ENCODE results near the gene STRN4. TPM values are rescaled to one million over a fixed set of nuclear protein-coding genes. Genes with fewer than 3 reads are reported as not detected.
"Not testable (repeated sequence)": the region's sequence is repeated elsewhere in the genome, so short reads cannot be mapped to it uniquely, and the experiment has no call there.

The STRN4 gene
- polyA plus RNA-seq, 3 donors = 37.5 to 239 (median 48.0) TPM

GRCh38 chr19:46782355-46783019, 36.2 kb upstream of the STRN4 start:
- Mint-ChIP-seq H3K4me1 (peaks cover 51% of the 10 kb centered on the region), H3K9me3 (no peaks in the 10 kb centered on the region), H3K4me3 (no peak overlapping the region), H3K27me3 (ENCODE audit: low read depth in 3 of 3) (peaks cover 0 to 3% (median 0%) of the 10 kb centered on the region in 3 donors), H3K36me3 (peaks cover 43 to 64% of the 10 kb centered on the region in 2 donors), H3K27ac (peak overlapping the region in 4 of 7 donors; percentile 46 to 56 (median 50))
- no peaks in the 10 kb centered on the region for H3K9me3 ChIP-seq (replicated peaks in 1 of 2; ENCODE audit: control insufficient read depth in 1 of 2, insufficient read depth in 1 of 2, low read length in 2 of 2)
- no peak overlapping the region for H3K4me3 ChIP-seq (replicated peaks in 1 of 3; ENCODE audit: low read depth in 2 of 3, low read length in 3 of 3)
- peaks cover 68% of the 10 kb centered on the region for H4K20me1 ChIP-seq (ENCODE audit: insufficient read depth, low read length)
- intact Hi-C loops (cut with micrococcal nuclease) = no loop called here
- peaks cover 38 to 62% of the 10 kb centered on the region in 2 donors for H3K36me3 ChIP-seq (replicated peaks in 1 of 2; ENCODE audit: control insufficient read depth in 1 of 2, insufficient read depth in 2 of 2, low read length in 2 of 2)
- no peak overlapping the region for H2AFZ ChIP-seq (ENCODE audit: insufficient read depth, low read depth, low read length, poor library complexity, severe bottlenecking)
- no peak for DNase-seq
- H3K27ac ChIP-seq (ENCODE audit: low read depth in 1 of 2, low read length in 2 of 2) = peak overlapping the region in 1 of 2 donors; percentile 7
- H3K79me2 ChIP-seq (ENCODE audit: insufficient read depth, low read length) = peaks cover 61% of the 10 kb centered on the region
- no peak overlapping the region for H3K9ac ChIP-seq (ENCODE audit: insufficient read depth, low read length, poor library complexity, severe bottlenecking)
- peaks cover 40 to 54% of the 10 kb centered on the region in 2 donors for H3K4me1 ChIP-seq (ENCODE audit: control insufficient read depth in 1 of 2, insufficient read depth in 2 of 2, low read length in 2 of 2)
- no peaks in the 10 kb centered on the region for H3K27me3 ChIP-seq (ENCODE audit: control insufficient read depth in 2 of 2, insufficient read depth in 2 of 2, low read length in 2 of 2)
- no peak overlapping the region for H3K4me2 ChIP-seq (replicated peaks; ENCODE audit: extremely low read depth, low read length, poor library complexity, severe bottlenecking)
- TF ChIP-seq CTCF (IDR thresholded peaks at IDR 0.05) = no peak
- 97% methylated on average over 6 of the region's 7 CpGs for WGBS (ENCODE audit: insufficient coverage)

GRCh38 chr19:46777956-46778645, 31.9 kb upstream of the STRN4 start:
- 57% methylated on average over 1 of the region's 12 CpGs for WGBS (ENCODE audit: insufficient coverage)
- H3K36me3 Mint-ChIP-seq = peaks cover 59 to 81% of the 10 kb centered on the region in 2 donors
- H3K9me3 Mint-ChIP-seq; H3K27me3 ChIP-seq (ENCODE audit: control insufficient read depth in 2 of 2, insufficient read depth in 2 of 2, low read length in 2 of 2); H3K27me3 Mint-ChIP-seq (ENCODE audit: low read depth in 3 of 3); H3K9ac ChIP-seq (ENCODE audit: insufficient read depth, low read length, poor library complexity, severe bottlenecking); H2AFZ ChIP-seq (ENCODE audit: insufficient read depth, low read depth, low read length, poor library complexity, severe bottlenecking); H3K9me3 ChIP-seq (replicated peaks in 1 of 2; ENCODE audit: control insufficient read depth in 1 of 2, insufficient read depth in 1 of 2, low read length in 2 of 2): not testable (repeated sequence)
- peak in 2 of 3 donors; percentile 32 to 44 for DNase-seq
- Histone ChIP-seq H3K4me2 (replicated peaks; ENCODE audit: extremely low read depth, low read length, poor library complexity, severe bottlenecking) (peak overlapping the region; percentile 14), H3K4me3 (replicated peaks in 1 of 3; ENCODE audit: low read depth in 2 of 3, low read length in 3 of 3) (peak overlapping the region in 1 of 3 experiments; percentile 11), H3K36me3 (replicated peaks in 1 of 2; ENCODE audit: control insufficient read depth in 1 of 2, insufficient read depth in 2 of 2, low read length in 2 of 2) (peaks cover 57 to 82% of the 10 kb centered on the region in 2 donors), H3K27ac (ENCODE audit: low read depth in 1 of 2, low read length in 2 of 2) (peak overlapping the region; percentile 2 to 51), H3K4me1 (ENCODE audit: control insufficient read depth in 1 of 2, insufficient read depth in 2 of 2, low read length in 2 of 2) (peaks cover 10 to 13% of the 10 kb centered on the region in 2 donors), H3K79me2 (ENCODE audit: insufficient read depth, low read length) (peaks cover 21% of the 10 kb centered on the region), H4K20me1 (ENCODE audit: insufficient read depth, low read length) (peaks cover 41% of the 10 kb centered on the region)
- H3K4me1 Mint-ChIP-seq = peaks cover 18% of the 10 kb centered on the region
- intact Hi-C loops (cut with micrococcal nuclease) = loop anchor here in 1 of 2 donors (5.0 kb wide), 1 partner anchor 64 kb away; no protein-coding TSS in a partner anchor
- peak overlapping the region in 6 of 7 donors; percentile 18 to 86 (median 69) for H3K27ac Mint-ChIP-seq
- peak overlapping the region in 1 of 2 donors; percentile 20 for H3K4me3 Mint-ChIP-seq
- peak; percentile 59 for TF ChIP-seq CTCF (IDR thresholded peaks at IDR 0.05)

Data from CD14-positive monocyte (primary cell).